GM21526 (cell line): ENCODE results near the gene ANKS1B.
"Not testable (repeated sequence)": the region's sequence is repeated elsewhere in the genome, so short reads cannot be mapped to it uniquely, and the experiment has no call there.

Experiments
- ATAC-seq: cut with Tn5 transposase; IDR thresholded peaks from one replicate; pipeline ENCODE4 v1.9.1; 2021; ENCODE audit warnings: moderate library complexity; ENCODE audit not compliant: unreplicated experiment, low FRiP score

Gene ANKS1B

GRCh38 chr12:98755855-98756254 is 1228.9 kb downstream of the ANKS1B start:
- ATAC-seq: not testable (repeated sequence)

GRCh38 chr12:98754095-98754494 is 1230.6 kb downstream of the ANKS1B start:
- ATAC-seq: peak; percentile 99

- no peak for ATAC-seq
Measured at GRCh38 chr12:98752726-98753125, 1232.0 kb downstream of the ANKS1B start.

- ATAC-seq: no peak
Measured at GRCh38 chr12:98751580-98752115, 1233.1 kb downstream of the ANKS1B start.

- ATAC-seq: no peak
Measured at GRCh38 chr12:98750511-98750910, 1234.2 kb downstream of the ANKS1B start.

GRCh38 chr12:98748463-98748862 is 1236.3 kb downstream of the ANKS1B start:
- ATAC-seq: no peak

GRCh38 chr12:98745578-98746391 is 1239.0 kb downstream of the ANKS1B start:
- peak; percentile 50 for ATAC-seq

GRCh38 chr12:98744680-98745079 is 1240.1 kb downstream of the ANKS1B start:
- ATAC-seq: no peak

- no peak for ATAC-seq
Measured at GRCh38 chr12:98743362-98743953, 1241.3 kb downstream of the ANKS1B start.

GRCh38 chr12:98741556-98742265 is 1243.0 kb downstream of the ANKS1B start:
- ATAC-seq: no peak

- ATAC-seq: no peak
Measured at GRCh38 chr12:98741196-98741555, 1243.6 kb downstream of the ANKS1B start.

GRCh38 chr12:98740751-98741150 is 1244.0 kb downstream of the ANKS1B start:
- no peak for ATAC-seq

- no peak for ATAC-seq
Measured at GRCh38 chr12:98738539-98738938, 1246.2 kb downstream of the ANKS1B start.

GRCh38 chr12:98738002-98738401 is 1246.7 kb downstream of the ANKS1B start:
- no peak for ATAC-seq

GRCh38 chr12:98737322-98737712 is 1247.4 kb downstream of the ANKS1B start:
- ATAC-seq: no peak

GRCh38 chr12:98736352-98737321 is 1248.1 kb downstream of the ANKS1B start:
- no peak for ATAC-seq

- ATAC-seq: no peak
Measured at GRCh38 chr12:98735821-98736220, 1248.9 kb downstream of the ANKS1B start.

- ATAC-seq: no peak
Measured at GRCh38 chr12:98733667-98734350, 1250.9 kb downstream of the ANKS1B start.

GRCh38 chr12:98730412-98730811 is 1254.3 kb downstream of the ANKS1B start:
- ATAC-seq: no peak

- ATAC-seq: no peak
Measured at GRCh38 chr12:98727196-98727595, 1257.5 kb downstream of the ANKS1B start.
